GM12878 (cell line): ENCODE measurements around the gene RALGPS1. TPM values are rescaled to one million over a fixed set of nuclear protein-coding genes. Genes with fewer than 3 reads are reported as not detected.

Source experiments
- BCL11A ChIP-seq: IDR thresholded peaks from 2 replicates; pipeline ENCODE4 v1.6.1; 2011; ENCODE audit warnings: low read depth, low read length
- ELK1 ChIP-seq: IDR thresholded peaks from 2 replicates; pipeline ENCODE4 v1.6.1; 2012; ENCODE audit warnings: low read depth, low read length, improper control_type of control experiment
- ETV6 ChIP-seq, 2 experiments: fragments of 450-650 bp in 1 of 2; IDR thresholded peaks in 1 of 2; conservative IDR thresholded peaks in 1 of 2; 2 replicates each; pipeline ENCODE4 v1.6.1; 2014; ENCODE audit warnings: antibody characterized with exemption in 1 of 2, borderline replicate concordance in 1 of 2, low read depth in 1 of 2, mild to moderate bottlenecking in 1 of 2, moderate library complexity in 1 of 2
- FOS ChIP-seq: IDR thresholded peaks from 3 replicates; pipeline ENCODE4 v1.6.1; 2011; ENCODE audit warnings: borderline replicate concordance; ENCODE audit not compliant: insufficient read length; ENCODE audit errors: extremely low read depth
- FOXK2 ChIP-seq: fragments of 450-650 bp; IDR thresholded peaks from 2 replicates; pipeline ENCODE4 v1.6.1; 2017; ENCODE audit warnings: mild to moderate bottlenecking, moderate library complexity
- KDM1A ChIP-seq: fragments of 200-600 bp; sonication (generic); IDR thresholded peaks from 2 replicates; pipeline ENCODE4 v1.6.1; 2016; ENCODE audit warnings: borderline replicate concordance
- PKNOX1 ChIP-seq: fragments of 450-650 bp; IDR thresholded peaks from 2 replicates; pipeline ENCODE4 v1.6.1; 2016; ENCODE audit warnings: mild to moderate bottlenecking
- POLR2AphosphoS5 ChIP-seq: IDR thresholded peaks from 2 replicates; pipeline ENCODE4 v1.6.1; 2011; ENCODE audit warnings: mild to moderate bottlenecking, low read length, inconsistent platforms
- PRDM15 ChIP-seq: fragments of 450-650 bp; formaldehyde crosslinking; IDR thresholded peaks from 2 replicates; pipeline ENCODE4 v1.4.0; 2020; ENCODE audit warnings: mild to moderate bottlenecking, moderate library complexity
- RELA ChIP-seq: fragments of 450-650 bp; IDR thresholded peaks from 2 replicates; pipeline ENCODE4 v1.8.0; 2014; ENCODE audit warnings: borderline replicate concordance; ENCODE audit not compliant: partially characterized antibody
- RUNX3 ChIP-seq: IDR thresholded peaks from 2 replicates; pipeline ENCODE4 v1.6.1; 2012; ENCODE audit warnings: low read length, inconsistent platforms
- SKIL ChIP-seq: fragments of 450-650 bp; IDR thresholded peaks from 2 replicates; pipeline ENCODE4 v1.6.1; 2017; ENCODE audit warnings: mild to moderate bottlenecking, low read depth, inconsistent platforms; ENCODE audit not compliant: poor library complexity, severe bottlenecking
- SMAD1 ChIP-seq: fragments of 450-650 bp; IDR thresholded peaks from 2 replicates; pipeline ENCODE4 v1.6.1; 2018; ENCODE audit warnings: mild to moderate bottlenecking, low read depth; ENCODE audit not compliant: partially characterized antibody
- SREBF1 ChIP-seq: IDR thresholded peaks from 2 replicates; pipeline ENCODE4 v1.6.1; 2012; ENCODE audit warnings: mild to moderate bottlenecking, low read length
- STAT3 ChIP-seq: IDR thresholded peaks from 2 replicates; pipeline ENCODE4 v1.6.1; 2011; ENCODE audit warnings: low read depth, low read length, improper control_type of control experiment
- TCF12 ChIP-seq: IDR thresholded peaks from 2 replicates; pipeline ENCODE4 v1.6.1; 2011; ENCODE audit warnings: low read depth, mild to moderate bottlenecking, low read length
- WRNIP1 ChIP-seq: IDR thresholded peaks from 2 replicates; pipeline ENCODE4 v1.6.1; 2011; ENCODE audit warnings: low read depth, low read length, improper control_type of control experiment, borderline replicate concordance
- ZNF384 ChIP-seq: IDR thresholded peaks from 2 replicates; pipeline ENCODE4 v1.6.1; 2012; ENCODE audit warnings: low read depth, mild to moderate bottlenecking, low read length, improper control_type of control experiment, borderline replicate concordance
- ZNF622 ChIP-seq: fragments of 450-650 bp; IDR thresholded peaks from 2 replicates; pipeline ENCODE4 v1.6.1; 2017; ENCODE audit warnings: mild to moderate bottlenecking, inconsistent platforms
- polyA plus RNA-seq, 11 experiments: library from polyadenylated mRNA; depleted of rRNA in 4 of 11; unstranded in 6 of 11; stranded (reverse) in 5 of 11; fragments of >200 nt; fragmentation: Nextera tagmentation in 4 of 11; fragmentation: Illumina TruSeq in 1 of 11; extraction: Ambion mirVana in 4 of 11; extraction: Trizol in 1 of 11; gene quantifications; 1 replicate in 1 of 11; 2 replicates in 10 of 11; pipeline versions ENCODE4 v1.2.1 to v1.2.3, GENCODE V29; 2011 to 2016; ENCODE audit warnings: inconsistent platforms in 2 of 11, missing spikeins in 2 of 11, low read depth in 1 of 11
- total RNA-seq, 4 experiments: library from RNA; depleted of rRNA in 3 of 4; stranded (reverse); fragments of >200 nt in 3 of 4; fragmentation: Illumina TruSeq in 1 of 4; extraction: Trizol in 1 of 4; gene quantifications; 2 replicates each; pipeline versions ENCODE4 v1.2.1 to v1.2.3, GENCODE V29; 2013 to 2021
- TF ChIP-seq, protein P1 (sequence below): fragments of 150-350 bp; IDR thresholded peaks from 2 replicates; pipeline ENCODE4 v1.6.1; 2014; ENCODE audit warnings: mild to moderate bottlenecking, low read depth, low read length

Gene RALGPS1
- total and polyA plus RNA-seq, 10 of the 15 experiments (the other 5 are each of a cell fraction or from before 2014, with no cell fraction given), result 0.13 to 5.6 (median 2.7) TPM

- TF ChIP-seq ELK1 (no peak), PRDM15 (CRISPR knock-in tag) (no peak), TCF12 (no peak), STAT3 (no peak), WRNIP1 (no peak), RELA (no peak), RUNX3 (peak; percentile 87), SREBF1 (no peak), BCL11A (no peak), FOS (no peak), SMAD1 (no peak), ZNF384 (no peak), SKIL (no peak), PKNOX1 (peak; percentile 71), FOXK2 (no peak), ETV6 (conservative IDR thresholded peaks at IDR 0.05 in 1 of 2, IDR thresholded peaks at IDR 0.05 in 1 of 2; ENCODE audit: borderline replicate concordance in 1 of 2, low read depth in 1 of 2) (peak in 1 of 2 experiments; percentile 61; a peak in 1 of 4 replicates), ZNF622 (no peak), POLR2AphosphoS5 (no peak), KDM1A (no peak)
- TF ChIP-seq, protein P1, sequence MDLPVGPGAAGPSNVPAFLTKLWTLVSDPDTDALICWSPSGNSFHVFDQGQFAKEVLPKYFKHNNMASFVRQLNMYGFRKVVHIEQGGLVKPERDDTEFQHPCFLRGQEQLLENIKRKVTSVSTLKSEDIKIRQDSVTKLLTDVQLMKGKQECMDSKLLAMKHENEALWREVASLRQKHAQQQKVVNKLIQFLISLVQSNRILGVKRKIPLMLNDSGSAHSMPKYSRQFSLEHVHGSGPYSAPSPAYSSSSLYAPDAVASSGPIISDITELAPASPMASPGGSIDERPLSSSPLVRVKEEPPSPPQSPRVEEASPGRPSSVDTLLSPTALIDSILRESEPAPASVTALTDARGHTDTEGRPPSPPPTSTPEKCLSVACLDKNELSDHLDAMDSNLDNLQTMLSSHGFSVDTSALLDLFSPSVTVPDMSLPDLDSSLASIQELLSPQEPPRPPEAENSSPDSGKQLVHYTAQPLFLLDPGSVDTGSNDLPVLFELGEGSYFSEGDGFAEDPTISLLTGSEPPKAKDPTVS, result no peak
Observed at GRCh38 chr9:127154390-127155191, 240.0 kb downstream of the RALGPS1 start (continued).
